Measurements from ENCODE around the gene CLDN10.

The CLDN10 gene, protein sequence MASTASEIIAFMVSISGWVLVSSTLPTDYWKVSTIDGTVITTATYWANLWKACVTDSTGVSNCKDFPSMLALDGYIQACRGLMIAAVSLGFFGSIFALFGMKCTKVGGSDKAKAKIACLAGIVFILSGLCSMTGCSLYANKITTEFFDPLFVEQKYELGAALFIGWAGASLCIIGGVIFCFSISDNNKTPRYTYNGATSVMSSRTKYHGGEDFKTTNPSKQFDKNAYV

DNA sequence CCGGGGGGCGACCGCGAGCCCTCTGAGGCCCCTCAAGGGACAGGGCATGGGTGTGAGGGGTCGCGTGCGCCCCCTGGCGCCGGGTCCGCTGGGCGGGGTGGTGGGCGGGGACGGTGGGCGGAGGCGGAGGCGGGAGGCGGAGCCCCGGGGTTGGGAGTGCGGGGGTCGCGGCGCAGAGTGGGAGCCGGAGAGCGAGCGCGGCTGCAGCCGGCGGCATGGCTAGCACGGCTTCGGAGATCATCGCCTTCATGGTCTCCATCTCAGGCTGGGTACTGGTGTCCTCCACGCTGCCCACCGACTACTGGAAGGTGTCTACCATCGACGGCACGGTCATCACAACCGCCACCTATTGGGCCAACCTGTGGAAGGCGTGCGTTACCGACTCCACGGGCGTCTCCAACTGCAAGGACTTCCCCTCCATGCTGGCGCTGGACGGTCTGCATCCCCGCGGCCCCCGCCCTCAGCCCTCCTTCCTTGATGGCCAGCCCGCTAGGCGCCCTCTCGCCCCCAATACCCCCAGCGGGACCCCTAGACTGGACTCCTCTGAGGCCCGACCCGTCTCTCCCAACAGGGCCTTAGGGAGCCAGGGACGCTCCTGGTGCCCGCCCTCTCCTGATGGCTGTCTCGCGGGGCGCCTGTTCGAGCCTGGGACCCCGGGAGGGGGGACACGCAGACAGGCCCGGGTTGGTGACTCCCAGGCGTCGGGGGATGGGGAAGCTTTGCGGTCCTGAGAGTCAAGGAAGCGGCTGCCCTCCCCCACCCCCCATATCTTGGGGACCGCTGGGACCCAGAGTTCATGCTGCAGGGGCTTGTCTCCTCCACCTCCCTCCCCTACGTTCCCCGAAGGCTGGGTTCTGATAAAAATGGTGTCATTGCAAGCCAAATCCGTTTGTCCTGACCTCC is at the start of gene CLDN10:
Gene CLDN10 (plus strand): TSS at position 182 of the 903 bp plus-strand sequence. CDS start 34 bp downstream, at position 216.
- peaks cover 22% of the 10 kb centered on the region for H3K27me3 ChIP-seq (ENCODE audit: low read depth, low read length)

DNA sequence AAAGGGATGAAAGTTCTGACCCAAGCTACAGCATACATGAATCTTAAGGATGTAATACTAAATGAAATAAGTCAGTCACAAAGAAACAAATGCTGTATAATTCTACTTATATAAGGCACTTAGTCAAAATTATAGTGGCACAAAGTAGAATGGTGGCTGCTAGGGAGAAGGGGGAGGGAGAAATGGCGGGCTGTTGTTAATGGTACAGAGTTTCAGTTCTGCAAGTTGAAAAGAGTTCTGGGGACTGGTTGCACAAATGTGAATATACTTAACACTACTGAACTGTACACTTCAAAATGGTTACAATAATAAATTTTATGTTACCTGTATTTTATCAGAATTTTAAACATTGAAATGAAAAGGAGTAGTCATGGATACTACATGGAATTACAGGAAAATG is 48.9 kb upstream of the CLDN10 start:
- Histone ChIP-seq H3K27me3 (ENCODE audit: low read depth, low read length) (no peaks in the 10 kb centered on the region; the same call in 1 of the 2 replicates), H3K36me3 (replicated peaks; ENCODE audit: low read depth, low read length) (no peaks in the 10 kb centered on the region), H3K4me3 (ENCODE audit: low read length) (no peak overlapping the region), H3K9ac (ENCODE audit: low read length) (no peak overlapping the region), H2AFZ (ENCODE audit: low read depth, low read length) (no peak overlapping the region), H3K4me2 (ENCODE audit: low read length) (no peak overlapping the region), H4K20me1 (ENCODE audit: insufficient read depth, low read length) (no peaks in the 10 kb centered on the region), H3K27ac (ENCODE audit: low read length) (no peak overlapping the region), H3K4me1 (ENCODE audit: low read length) (peaks cover 8% of the 10 kb centered on the region), H3K79me2 (ENCODE audit: low read length) (no peaks in the 10 kb centered on the region), H3K9me3 (ENCODE audit: insufficient read depth, low read length) (peaks cover 3% of the 10 kb centered on the region; the same call in 1 of the 2 replicates)
- TF ChIP-seq, protein P1, sequence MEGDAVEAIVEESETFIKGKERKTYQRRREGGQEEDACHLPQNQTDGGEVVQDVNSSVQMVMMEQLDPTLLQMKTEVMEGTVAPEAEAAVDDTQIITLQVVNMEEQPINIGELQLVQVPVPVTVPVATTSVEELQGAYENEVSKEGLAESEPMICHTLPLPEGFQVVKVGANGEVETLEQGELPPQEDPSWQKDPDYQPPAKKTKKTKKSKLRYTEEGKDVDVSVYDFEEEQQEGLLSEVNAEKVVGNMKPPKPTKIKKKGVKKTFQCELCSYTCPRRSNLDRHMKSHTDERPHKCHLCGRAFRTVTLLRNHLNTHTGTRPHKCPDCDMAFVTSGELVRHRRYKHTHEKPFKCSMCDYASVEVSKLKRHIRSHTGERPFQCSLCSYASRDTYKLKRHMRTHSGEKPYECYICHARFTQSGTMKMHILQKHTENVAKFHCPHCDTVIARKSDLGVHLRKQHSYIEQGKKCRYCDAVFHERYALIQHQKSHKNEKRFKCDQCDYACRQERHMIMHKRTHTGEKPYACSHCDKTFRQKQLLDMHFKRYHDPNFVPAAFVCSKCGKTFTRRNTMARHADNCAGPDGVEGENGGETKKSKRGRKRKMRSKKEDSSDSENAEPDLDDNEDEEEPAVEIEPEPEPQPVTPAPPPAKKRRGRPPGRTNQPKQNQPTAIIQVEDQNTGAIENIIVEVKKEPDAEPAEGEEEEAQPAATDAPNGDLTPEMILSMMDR (IDR thresholded peaks at IDR 0.05; ENCODE audit: low read depth, low read length) = no peak
- no peak for TF ChIP-seq EZH2phosphoT487 (IDR thresholded peaks at IDR 0.05; ENCODE audit: low read depth)

More for the DNA sequence above, at the start of gene CLDN10:
- TF ChIP-seq, protein P1 (IDR thresholded peaks at IDR 0.05; ENCODE audit: low read depth, low read length) = no peak
- TF ChIP-seq EZH2phosphoT487 (IDR thresholded peaks at IDR 0.05; ENCODE audit: low read depth) = no peak
- Histone ChIP-seq H3K4me2 (ENCODE audit: low read length) (no peak within 1 kb of the TSS), H3K9me3 (ENCODE audit: insufficient read depth, low read length) (no peaks in the 10 kb centered on the region), H2AFZ (ENCODE audit: low read depth, low read length) (no peak within 1 kb of the TSS), H3K4me3 (ENCODE audit: low read length) (no peak within 1 kb of the TSS), H4K20me1 (ENCODE audit: insufficient read depth, low read length) (no peaks in the 10 kb centered on the region), H3K79me2 (ENCODE audit: low read length) (no peaks in the 10 kb centered on the region), H3K36me3 (replicated peaks; ENCODE audit: low read depth, low read length) (no peaks in the 10 kb centered on the region), H3K9ac (ENCODE audit: low read length) (no peak within 1 kb of the TSS), H3K4me1 (ENCODE audit: low read length) (no peaks in the 10 kb centered on the region), H3K27ac (ENCODE audit: low read length) (no peak within 1 kb of the TSS)

DNA sequence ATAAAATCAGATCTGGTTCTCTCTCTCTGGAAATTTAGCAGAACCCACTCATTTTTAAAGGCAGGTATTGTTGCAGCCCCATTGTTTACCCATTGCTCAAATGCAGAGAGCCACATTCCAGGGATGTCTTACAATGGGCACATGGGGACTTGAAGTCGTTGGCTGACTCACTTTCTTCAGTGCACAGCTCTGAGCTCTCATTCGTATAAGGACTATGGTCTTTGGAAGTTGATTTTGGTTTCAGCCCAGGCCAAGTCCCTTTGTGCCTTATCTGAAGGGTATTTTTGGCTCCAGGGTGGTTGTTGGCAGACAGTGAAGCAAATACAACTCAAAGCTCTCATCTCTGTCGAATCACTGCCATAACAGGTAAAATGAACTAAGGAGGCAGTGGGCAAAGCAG is 47.3 kb upstream of the CLDN10 start:
- no peaks in the 10 kb centered on the region for H4K20me1 ChIP-seq (ENCODE audit: insufficient read depth, low read length)
- peaks cover 8% of the 10 kb centered on the region for H3K4me1 ChIP-seq (ENCODE audit: low read length)
- H3K79me2 ChIP-seq (ENCODE audit: low read length) = no peaks in the 10 kb centered on the region
- H3K9ac ChIP-seq (ENCODE audit: low read length) = no peak overlapping the region
- no peaks in the 10 kb centered on the region for H3K36me3 ChIP-seq (replicated peaks; ENCODE audit: low read depth, low read length)
- H3K27me3 ChIP-seq (ENCODE audit: low read depth, low read length) = no peaks in the 10 kb centered on the region; the same call in 1 of the 2 replicates
- H3K9me3 ChIP-seq (ENCODE audit: insufficient read depth, low read length) = peaks cover 3% of the 10 kb centered on the region; the same call in 1 of the 2 replicates
- TF ChIP-seq, protein P1 (IDR thresholded peaks at IDR 0.05; ENCODE audit: low read depth, low read length) = no peak
- TF ChIP-seq EZH2phosphoT487 (IDR thresholded peaks at IDR 0.05; ENCODE audit: low read depth) = no peak
- no peak overlapping the region for H3K4me3 ChIP-seq (ENCODE audit: low read length)
- no peak overlapping the region for H3K27ac ChIP-seq (ENCODE audit: low read length)
- H2AFZ ChIP-seq (ENCODE audit: low read depth, low read length) = no peak overlapping the region
- H3K4me2 ChIP-seq (ENCODE audit: low read length) = no peak overlapping the region

DNA sequence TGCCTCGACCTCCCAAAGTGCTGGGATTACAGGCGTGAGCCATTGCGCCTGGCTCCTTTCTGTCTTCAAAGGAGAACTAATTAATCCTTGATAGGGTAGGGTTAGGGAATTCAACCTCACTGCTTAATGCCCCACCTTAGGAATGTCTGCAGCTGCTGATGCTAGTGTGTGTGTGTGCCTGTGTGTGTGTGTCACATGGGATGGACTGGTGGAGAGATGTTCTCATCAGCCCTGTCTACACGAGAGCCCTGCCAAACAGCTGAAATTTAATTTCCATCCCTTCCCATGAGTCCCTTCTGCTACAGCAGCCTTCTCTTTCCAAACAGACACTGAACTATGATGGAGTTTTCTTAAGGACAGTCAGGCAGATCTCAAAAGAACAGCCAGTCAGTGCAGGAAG is 46.5 kb upstream of the CLDN10 start:
- peaks cover 3% of the 10 kb centered on the region; the same call in 1 of the 2 replicates for H3K9me3 ChIP-seq (ENCODE audit: insufficient read depth, low read length)
- H3K4me1 ChIP-seq (ENCODE audit: low read length) = peaks cover 8% of the 10 kb centered on the region
- H3K4me3 ChIP-seq (ENCODE audit: low read length) = no peak overlapping the region
- no peaks in the 10 kb centered on the region for H4K20me1 ChIP-seq (ENCODE audit: insufficient read depth, low read length)
- H3K4me2 ChIP-seq (ENCODE audit: low read length) = no peak overlapping the region
- no peak for TF ChIP-seq EZH2phosphoT487 (IDR thresholded peaks at IDR 0.05; ENCODE audit: low read depth)
- TF ChIP-seq, protein P1 (IDR thresholded peaks at IDR 0.05; ENCODE audit: low read depth, low read length) = no peak
- no peak overlapping the region for H3K27ac ChIP-seq (ENCODE audit: low read length)
- H3K36me3 ChIP-seq (replicated peaks; ENCODE audit: low read depth, low read length) = no peaks in the 10 kb centered on the region
- H3K9ac ChIP-seq (ENCODE audit: low read length) = no peak overlapping the region
- no peak overlapping the region for H2AFZ ChIP-seq (ENCODE audit: low read depth, low read length)
- H3K27me3 ChIP-seq (ENCODE audit: low read depth, low read length) = no peaks in the 10 kb centered on the region; the same call in 1 of the 2 replicates
- no peaks in the 10 kb centered on the region for H3K79me2 ChIP-seq (ENCODE audit: low read length)

All from OCI-LY3 (cell line).